HG02852 (cell line): ENCODE measurements around the gene LRP3.

Experiments
- ATAC-seq: cut with Tn5 transposase; IDR thresholded peaks from one replicate; pipeline ENCODE4 v1.9.1; 2021; ENCODE audit warnings: mild to moderate bottlenecking, moderate library complexity; ENCODE audit not compliant: unreplicated experiment

LRP3 gene

GRCh38 chr19:33235269-33235995 lies 41.3 kb downstream of the LRP3 start:
- ATAC-seq = peak; percentile 94

- ATAC-seq = no peak
These were observed 41.8 kb downstream of the LRP3 start for GRCh38 chr19:33235996-33236350.

GRCh38 chr19:33236696-33237390 lies 42.7 kb downstream of the LRP3 start:
- ATAC-seq = no peak

GRCh38 chr19:33238481-33239149 lies 44.5 kb downstream of the LRP3 start:
- ATAC-seq = no peak

GRCh38 chr19:33239223-33239975 lies 45.3 kb downstream of the LRP3 start:
- no peak for ATAC-seq

- ATAC-seq = no peak
These were observed 46.1 kb downstream of the LRP3 start for GRCh38 chr19:33240181-33240771.

- no peak for ATAC-seq
These were observed 47.0 kb downstream of the LRP3 start for GRCh38 chr19:33241091-33241529.

GRCh38 chr19:33241530-33242101 lies 47.5 kb downstream of the LRP3 start:
- ATAC-seq = no peak

GRCh38 chr19:33242131-33242530 lies 48.0 kb downstream of the LRP3 start:
- no peak for ATAC-seq

GRCh38 chr19:33242911-33243310 lies 48.8 kb downstream of the LRP3 start:
- no peak for ATAC-seq

GRCh38 chr19:33245948-33246708 lies 52.0 kb downstream of the LRP3 start:
- ATAC-seq = no peak

- ATAC-seq = no peak
These were observed 52.7 kb downstream of the LRP3 start for GRCh38 chr19:33246709-33247440.

GRCh38 chr19:33247441-33247819 lies 53.3 kb downstream of the LRP3 start:
- no peak for ATAC-seq

- ATAC-seq = no peak
These were observed 54.0 kb downstream of the LRP3 start for GRCh38 chr19:33248104-33248503.

GRCh38 chr19:33248553-33248953 lies 54.4 kb downstream of the LRP3 start:
- no peak for ATAC-seq

GRCh38 chr19:33248954-33249613 lies 55.0 kb downstream of the LRP3 start:
- ATAC-seq = no peak

- no peak for ATAC-seq
These were observed 55.7 kb downstream of the LRP3 start for GRCh38 chr19:33249740-33250366.

GRCh38 chr19:33250500-33250899 lies 56.4 kb downstream of the LRP3 start:
- ATAC-seq = no peak
